Measurements from ENCODE around the gene POLR3B. TPM values are rescaled to one million over a fixed set of nuclear protein-coding genes. Genes with fewer than 3 reads are reported as not detected.

Gene POLR3B
- total RNA-seq, 2 experiments from 2014 or later = 4.7 TPM

DNA sequence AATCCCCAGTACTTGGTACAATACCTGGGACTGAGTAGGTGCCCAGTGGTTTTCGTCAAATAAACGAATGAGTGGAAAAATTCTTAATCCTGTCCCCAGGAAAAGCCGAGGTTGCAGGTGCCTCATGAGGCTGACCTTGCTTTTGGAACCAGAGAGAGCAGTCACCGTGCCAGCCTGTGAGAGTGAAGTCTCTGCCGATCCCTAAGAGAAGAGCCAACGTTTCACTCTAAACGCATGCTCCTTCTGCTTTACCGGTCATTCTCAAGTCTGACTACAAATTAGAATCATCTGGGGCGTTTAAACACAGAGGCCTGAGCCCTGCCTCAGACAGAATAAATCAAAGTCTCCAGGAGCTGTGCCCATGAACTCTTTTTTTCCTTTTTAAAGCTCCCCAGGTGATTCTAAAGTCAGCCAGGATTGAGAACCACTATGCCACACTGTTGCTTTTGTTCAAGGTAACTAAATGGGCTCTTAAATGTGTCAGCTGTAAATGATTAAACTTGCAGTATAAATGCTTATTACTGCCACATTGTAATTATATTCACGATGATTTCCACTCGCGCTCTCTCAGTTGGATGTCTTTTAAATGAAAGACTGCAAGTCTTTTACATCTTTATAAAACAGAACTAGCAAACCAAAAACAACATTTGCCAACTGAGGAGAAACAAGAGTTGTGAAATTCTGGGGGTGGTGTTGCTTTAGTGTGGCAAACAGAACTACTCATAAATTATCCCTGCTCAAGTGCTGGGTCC lies 28.1 kb upstream of the POLR3B start:
- no peak for ATAC-seq (ENCODE audit: low read depth)
- peaks cover 3% of the 10 kb centered on the region for H3K36me3 Mint-ChIP-seq
- DNase-seq = no peak
- no peak overlapping the region for H3K27ac Mint-ChIP-seq
- peaks cover 5% of the 10 kb centered on the region for H3K4me1 Mint-ChIP-seq
- no peak overlapping the region for H3K4me3 Mint-ChIP-seq
- POLR2A ChIA-PET = no interaction called here
- no peaks in the 10 kb centered on the region for H3K9me3 Mint-ChIP-seq
- no peaks in the 10 kb centered on the region for H3K27me3 Mint-ChIP-seq

DNA sequence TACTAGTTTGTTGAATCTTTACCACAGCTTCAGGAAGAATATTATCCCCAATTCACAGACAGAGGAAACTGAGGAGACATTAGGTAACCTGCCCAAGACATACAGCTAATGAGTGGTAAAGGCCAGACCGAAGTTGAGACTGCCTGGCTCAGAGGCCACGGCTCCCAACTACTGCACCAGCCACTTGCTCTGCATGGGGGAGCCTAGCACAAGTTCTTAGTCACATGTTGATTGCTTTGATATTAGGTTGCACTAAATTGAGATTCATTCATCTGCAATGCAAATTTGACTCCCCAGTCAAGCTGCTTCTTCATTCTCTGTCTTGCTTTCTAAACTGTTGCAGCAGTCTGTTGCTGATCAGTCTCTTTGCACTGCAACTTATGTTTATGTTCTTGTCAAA lies 25.9 kb upstream of the POLR3B start:
- Mint-ChIP-seq H3K9me3 (no peaks in the 10 kb centered on the region), H3K4me1 (peaks cover 5% of the 10 kb centered on the region), H3K36me3 (peaks cover 5% of the 10 kb centered on the region), H3K27me3 (no peaks in the 10 kb centered on the region), H3K4me3 (no peak overlapping the region), H3K27ac (no peak overlapping the region)
- POLR2A ChIA-PET = interaction anchor here (0.9 kb wide), 1 partner anchor 28 kb away, joined by 3 read pairs; no protein-coding TSS in a partner anchor
- ATAC-seq (ENCODE audit: low read depth) (no peak), DNase-seq (no peak)

GRCh38 chr12:106332536-106332935 lies 25.0 kb upstream of the POLR3B start:
- DNase-seq (no peak), ATAC-seq (ENCODE audit: low read depth) (no peak)
- Mint-ChIP-seq H3K36me3 (peaks cover 5% of the 10 kb centered on the region), H3K4me1 (peaks cover 3% of the 10 kb centered on the region), H3K4me3 (no peak overlapping the region), H3K27ac (no peak overlapping the region), H3K27me3 (no peaks in the 10 kb centered on the region), H3K9me3 (no peaks in the 10 kb centered on the region)
- POLR2A ChIA-PET = interaction anchor here (0.9 kb wide), 1 partner anchor 29 kb away, joined by 3 read pairs; no protein-coding TSS in a partner anchor

- POLR2A ChIA-PET = no interaction called here
- Mint-ChIP-seq H3K36me3 (peaks cover 5% of the 10 kb centered on the region), H3K4me1 (peaks cover 3% of the 10 kb centered on the region), H3K27ac (no peak overlapping the region), H3K4me3 (no peak overlapping the region), H3K27me3 (no peaks in the 10 kb centered on the region), H3K9me3 (no peaks in the 10 kb centered on the region)
- ATAC-seq (ENCODE audit: low read depth) (no peak), DNase-seq (no peak)
These were observed 24.5 kb upstream of the POLR3B start for GRCh38 chr12:106333010-106333409.

- Mint-ChIP-seq H3K9me3 (no peaks in the 10 kb centered on the region), H3K27me3 (no peaks in the 10 kb centered on the region), H3K4me3 (no peak overlapping the region), H3K27ac (no peak overlapping the region), H3K4me1 (peaks cover 3% of the 10 kb centered on the region), H3K36me3 (peaks cover 5% of the 10 kb centered on the region)
- DNase-seq = no peak
- no peak for ATAC-seq (ENCODE audit: low read depth)
- POLR2A ChIA-PET = no interaction called here
These were observed 23.8 kb upstream of the POLR3B start for GRCh38 chr12:106333756-106334155.

DNA sequence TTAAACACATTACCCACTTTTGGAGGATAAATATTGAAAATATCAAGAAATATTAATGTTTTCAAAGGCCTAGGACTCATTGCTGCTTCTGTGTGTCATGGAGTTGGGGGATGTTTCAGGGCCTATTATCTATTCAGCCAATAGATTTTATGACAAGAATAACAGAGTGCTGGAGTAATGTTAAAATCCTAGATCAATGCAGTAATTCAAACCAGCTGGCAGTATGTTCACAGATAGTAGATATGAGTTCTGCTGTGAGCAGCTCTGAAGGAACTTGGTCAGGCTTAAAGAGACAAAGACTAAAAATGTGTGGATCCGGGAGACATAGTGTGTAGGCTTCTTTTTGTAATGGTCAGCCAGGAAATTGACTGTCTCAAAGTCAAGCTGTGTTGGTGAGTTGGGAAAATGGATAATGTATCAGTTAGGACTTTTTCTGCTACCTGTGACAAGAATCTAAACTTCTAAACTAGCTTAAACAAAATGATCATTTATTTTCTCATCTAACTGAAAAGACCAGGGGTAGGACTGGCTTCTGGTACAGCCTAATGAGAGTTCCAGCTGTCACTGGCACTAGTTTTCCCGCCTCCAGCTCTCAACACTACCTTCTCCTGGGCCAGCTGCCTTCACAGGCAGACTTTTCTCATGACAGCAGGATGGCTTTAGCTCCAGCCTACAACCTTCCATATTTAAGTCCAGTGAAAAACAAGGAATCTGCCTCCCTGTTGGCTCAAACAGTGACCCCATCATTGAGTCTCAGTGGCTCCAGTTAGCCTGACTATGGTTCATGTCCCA lies 16.3 kb upstream of the POLR3B start:
- Mint-ChIP-seq H3K4me1 (no peaks in the 10 kb centered on the region), H3K4me3 (no peak overlapping the region), H3K27me3 (no peaks in the 10 kb centered on the region), H3K9me3 (no peaks in the 10 kb centered on the region), H3K27ac (no peak overlapping the region), H3K36me3 (no peaks in the 10 kb centered on the region)
- POLR2A ChIA-PET = no interaction called here
- no peak for DNase-seq
- no peak for ATAC-seq (ENCODE audit: low read depth)

DNA sequence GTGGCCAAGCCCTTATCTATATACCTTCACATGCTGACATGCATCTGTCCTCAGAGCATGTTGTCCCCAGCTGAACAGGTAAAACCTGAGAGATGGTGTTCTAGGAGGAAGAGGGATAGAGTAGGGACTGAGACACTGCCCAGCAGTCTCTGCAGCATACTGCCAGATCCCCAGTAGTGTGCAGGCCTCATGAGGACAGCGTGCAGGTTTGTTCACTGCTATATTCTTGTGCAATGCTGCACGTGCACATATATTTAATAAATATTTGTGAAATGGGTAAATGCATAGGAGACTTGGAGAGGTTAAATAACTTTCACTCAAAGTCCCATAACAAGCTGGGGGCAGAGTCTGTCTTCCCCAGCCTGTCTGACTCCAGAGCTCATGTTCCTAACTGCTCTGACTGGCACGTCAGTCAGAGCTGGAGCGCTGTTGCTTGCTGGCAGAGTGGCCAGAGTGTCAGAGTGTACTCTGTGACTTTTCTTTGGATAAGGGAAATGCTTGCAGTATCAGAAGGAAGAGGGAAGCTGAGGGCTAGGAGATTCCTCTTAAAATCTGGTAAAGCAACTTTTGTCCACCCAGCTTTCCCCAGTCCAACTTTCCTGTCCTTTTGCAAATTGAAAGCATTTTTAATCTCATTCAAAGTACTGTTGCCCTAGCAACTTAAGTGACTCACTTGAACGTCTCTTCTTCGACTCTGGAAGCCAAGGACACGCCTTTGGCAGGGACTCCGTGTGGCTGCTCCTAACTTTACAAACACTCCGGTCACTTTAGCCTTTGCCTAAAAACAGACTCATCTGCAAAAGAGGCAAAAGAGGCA lies 14.9 kb upstream of the POLR3B start:
- Mint-ChIP-seq H3K27me3 (no peaks in the 10 kb centered on the region), H3K4me1 (no peaks in the 10 kb centered on the region), H3K27ac (no peak overlapping the region), H3K36me3 (no peaks in the 10 kb centered on the region), H3K9me3 (no peaks in the 10 kb centered on the region), H3K4me3 (no peak overlapping the region)
- DNase-seq (no peak), ATAC-seq (ENCODE audit: low read depth) (no peak)
- POLR2A ChIA-PET = no interaction called here

- no peaks in the 10 kb centered on the region for H3K4me1 Mint-ChIP-seq
- ATAC-seq (ENCODE audit: low read depth) (no peak), DNase-seq (no peak)
- POLR2A ChIA-PET = no interaction called here
- H3K9me3 Mint-ChIP-seq = no peaks in the 10 kb centered on the region
- no peaks in the 10 kb centered on the region for H3K27me3 Mint-ChIP-seq
- H3K4me3 Mint-ChIP-seq = no peak overlapping the region
- H3K36me3 Mint-ChIP-seq = no peaks in the 10 kb centered on the region
- H3K27ac Mint-ChIP-seq = no peak overlapping the region
These were observed 14.4 kb upstream of the POLR3B start for GRCh38 chr12:106343214-106343528.

DNA sequence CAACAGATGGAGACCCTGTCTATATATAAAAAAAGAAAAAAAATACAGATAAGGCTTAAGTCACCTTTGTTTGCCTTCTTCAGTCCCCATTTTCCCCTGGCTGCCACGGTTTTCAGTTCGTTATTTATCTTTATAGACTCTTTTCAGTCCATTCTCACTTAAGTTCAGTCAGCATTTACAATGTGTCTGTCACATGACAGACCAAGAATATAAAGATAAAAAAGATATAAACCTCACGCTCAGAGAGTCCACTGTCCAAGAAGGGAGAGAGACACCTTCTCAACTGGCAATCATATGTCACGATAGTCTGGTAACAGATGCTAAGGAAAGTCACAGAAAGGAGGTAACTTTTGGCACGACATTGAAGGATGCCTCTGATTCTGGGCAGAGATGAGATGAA lies 13.4 kb upstream of the POLR3B start:
- H3K4me3 Mint-ChIP-seq = no peak overlapping the region
- no peaks in the 10 kb centered on the region for H3K4me1 Mint-ChIP-seq

DNA sequence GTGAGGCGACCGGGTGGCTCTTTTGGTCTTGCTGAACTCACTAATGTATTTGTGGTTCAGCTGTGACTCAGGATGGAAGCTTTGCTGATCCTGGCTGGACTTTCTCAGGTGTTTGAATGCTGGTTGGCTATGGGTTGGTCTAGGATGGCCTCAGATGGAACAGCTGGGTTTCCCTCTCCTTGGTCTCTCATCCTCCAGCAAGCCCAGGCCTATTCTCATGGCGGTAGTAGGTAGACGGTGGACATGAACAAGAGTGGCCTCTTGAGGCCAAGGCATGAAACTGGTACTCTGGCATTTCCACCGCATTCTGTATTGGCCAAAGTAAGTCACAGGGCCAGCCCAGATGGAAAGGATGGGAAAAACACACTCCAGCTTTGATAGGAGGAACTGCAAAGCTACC lies 11.8 kb upstream of the POLR3B start:
- ATAC-seq (ENCODE audit: low read depth) (no peak), DNase-seq (no peak)
- Mint-ChIP-seq H3K4me1 (no peaks in the 10 kb centered on the region), H3K9me3 (no peaks in the 10 kb centered on the region), H3K27me3 (no peaks in the 10 kb centered on the region), H3K27ac (no peak overlapping the region), H3K36me3 (no peaks in the 10 kb centered on the region), H3K4me3 (no peak overlapping the region)
- POLR2A ChIA-PET = no interaction called here

More for the DNA sequence above, 13.4 kb upstream of the POLR3B start:
- H3K36me3 Mint-ChIP-seq = no peaks in the 10 kb centered on the region
- H3K27ac Mint-ChIP-seq = no peak overlapping the region
- POLR2A ChIA-PET = no interaction called here
- H3K27me3 Mint-ChIP-seq = no peaks in the 10 kb centered on the region
- no peaks in the 10 kb centered on the region for H3K9me3 Mint-ChIP-seq
- ATAC-seq (ENCODE audit: low read depth) (no peak), DNase-seq (no peak)

DNA sequence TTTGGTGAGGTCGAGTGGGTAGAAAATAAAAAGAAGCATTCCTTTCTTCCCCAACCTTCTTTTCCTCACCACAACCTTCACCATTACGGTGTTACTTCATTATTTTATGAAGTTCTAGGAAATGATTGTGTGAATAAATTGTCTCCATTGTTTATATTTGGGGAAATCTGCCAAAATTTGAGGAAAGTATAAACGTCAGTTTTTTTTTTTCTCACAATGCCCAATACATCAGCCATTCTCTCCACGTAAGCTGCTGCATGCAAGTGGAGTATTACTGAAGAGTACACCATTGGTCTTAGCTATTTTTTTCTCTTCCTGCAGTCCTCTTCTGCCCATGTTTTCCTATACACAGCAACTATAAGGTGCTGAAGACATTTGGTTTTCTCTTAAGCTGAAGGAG lies 9.1 kb upstream of the POLR3B start:
- no peak for DNase-seq
- H3K4me3 Mint-ChIP-seq = no peak overlapping the region
- peaks cover 4% of the 10 kb centered on the region for H3K27me3 Mint-ChIP-seq
- no peak overlapping the region for H3K27ac Mint-ChIP-seq
- no peak for ATAC-seq (ENCODE audit: low read depth)
- no peaks in the 10 kb centered on the region for H3K36me3 Mint-ChIP-seq
- H3K4me1 Mint-ChIP-seq = no peaks in the 10 kb centered on the region
- no peaks in the 10 kb centered on the region for H3K9me3 Mint-ChIP-seq
- POLR2A ChIA-PET = no interaction called here

- no peak for DNase-seq
- Mint-ChIP-seq H3K36me3 (no peaks in the 10 kb centered on the region), H3K4me1 (peaks cover 6% of the 10 kb centered on the region), H3K9me3 (no peaks in the 10 kb centered on the region), H3K27ac (no peak overlapping the region), H3K27me3 (peaks cover 4% of the 10 kb centered on the region), H3K4me3 (no peak overlapping the region)
- POLR2A ChIA-PET = no interaction called here
- ATAC-seq (ENCODE audit: low read depth) = no peak
These were observed 4.4 kb upstream of the POLR3B start for GRCh38 chr12:106353175-106353574.

- Mint-ChIP-seq H3K36me3 (no peaks in the 10 kb centered on the region), H3K27ac (peak overlapping the region; percentile 80), H3K4me3 (peak overlapping the region; percentile 80), H3K4me1 (peaks cover 12% of the 10 kb centered on the region), H3K27me3 (no peaks in the 10 kb centered on the region), H3K9me3 (no peaks in the 10 kb centered on the region)
- POLR2A ChIA-PET = interaction anchor here (0.6 to 2.5 kb wide), 9 partner anchors 14 to 599 kb away, joined by 3 to 23 read pairs (median 4); partner anchors contain the start of genes TCP11L2 and TMEM263
- ATAC-seq (ENCODE audit: low read depth) = no peak
- no peak for DNase-seq
These were observed 1.1 kb downstream of the POLR3B start for GRCh38 chr12:106358396-106359241.
